SK-N-SH treated with all-trans-retinoic acid at 6 μM for 48 hours (cell line): ENCODE results near the gene COL25A1.

Experiments used
- ARNTL ChIP-seq: fragments of 450-650 bp; formaldehyde crosslinking; IDR thresholded peaks from 2 replicates; pipeline ENCODE4 v1.5.0; 2020; ENCODE audit warnings: low read depth, mild to moderate bottlenecking, moderate library complexity, borderline replicate concordance
- CREB5 ChIP-seq: fragments of 250-450 bp; sonication (Bioruptor Pico); IDR thresholded peaks from 2 replicates; pipeline ENCODE4 v1.5.1; 2020; ENCODE audit warnings: low read depth, mild to moderate bottlenecking, moderate library complexity
- CSDC2 ChIP-seq: fragments of 250-450 bp; sonication (Bioruptor Pico); IDR thresholded peaks from 2 replicates; pipeline ENCODE4 v1.5.0; 2020; ENCODE audit warnings: mild to moderate bottlenecking, moderate library complexity
- ESRRG ChIP-seq: fragments of 250-450 bp; sonication (Bioruptor Pico); IDR thresholded peaks from 2 replicates; pipeline ENCODE4 v1.6.1; 2021; ENCODE audit warnings: mild to moderate bottlenecking
- ISL1 ChIP-seq: fragments of 250-450 bp; sonication (Bioruptor Pico); IDR thresholded peaks from 2 replicates; pipeline ENCODE4 v2.1.2; 2022; ENCODE audit warnings: mild to moderate bottlenecking, moderate library complexity
- PPARA ChIP-seq: fragments of 250-450 bp; sonication (Bioruptor Pico); IDR thresholded peaks from 2 replicates; pipeline ENCODE4 v1.5.0; 2020; ENCODE audit warnings: mild to moderate bottlenecking, borderline replicate concordance
- RARB ChIP-seq: fragments of 250-450 bp; sonication (Bioruptor Pico); IDR thresholded peaks from 2 replicates; pipeline ENCODE4 v1.8.0; 2021; ENCODE audit warnings: mild to moderate bottlenecking, moderate library complexity
- TOX ChIP-seq: fragments of 250-450 bp; sonication (Bioruptor Pico); IDR thresholded peaks from 2 replicates; pipeline ENCODE4 v1.8.0; 2021; ENCODE audit warnings: mild to moderate bottlenecking, moderate library complexity, borderline replicate concordance
- ZFP3 ChIP-seq: fragments of 250-450 bp; sonication (Bioruptor Pico); IDR thresholded peaks from 2 replicates; pipeline ENCODE4 v1.5.0; 2020; ENCODE audit warnings: mild to moderate bottlenecking, moderate library complexity
- ZFP30 ChIP-seq: fragments of 450-650 bp; formaldehyde crosslinking; IDR thresholded peaks from 2 replicates; pipeline ENCODE4 v1.5.0; 2022; ENCODE audit warnings: mild to moderate bottlenecking, moderate library complexity
- ZNF565 ChIP-seq: fragments of 450-650 bp; formaldehyde crosslinking; conservative IDR thresholded peaks from 2 replicates; pipeline ENCODE4 v1.5.0; 2020; ENCODE audit warnings: low read depth, mild to moderate bottlenecking, moderate library complexity
- ZNF70 ChIP-seq: fragments of 450-650 bp; formaldehyde crosslinking; IDR thresholded peaks from 2 replicates; pipeline ENCODE4 v1.5.0; 2020; ENCODE audit warnings: mild to moderate bottlenecking, moderate library complexity
- TF ChIP-seq, protein P1 (sequence below): fragments of 250-450 bp; sonication (Bioruptor Pico); IDR thresholded peaks from 2 replicates; pipeline ENCODE4 v1.8.0; 2020; ENCODE audit warnings: mild to moderate bottlenecking, moderate library complexity, borderline replicate concordance

DNA sequence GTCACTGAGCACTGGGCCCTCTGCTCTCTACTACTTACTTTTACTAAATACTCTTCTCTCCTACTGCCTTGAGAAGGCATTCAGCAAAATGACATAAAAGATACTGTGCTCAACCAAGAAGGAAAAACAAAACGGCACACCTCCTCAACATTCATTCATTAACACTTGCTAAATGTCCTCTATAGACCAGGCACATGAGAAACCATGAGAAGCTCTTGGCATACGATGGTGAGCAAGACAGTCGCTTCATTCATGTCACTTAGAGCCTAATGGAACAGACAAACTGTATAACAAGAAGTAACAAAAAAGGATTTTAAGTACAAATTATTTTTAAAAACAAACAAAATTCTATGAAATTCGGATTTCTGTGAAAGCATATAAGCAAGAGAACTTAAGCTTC lies 38.7 kb downstream of the COL25A1 start:
- TF ChIP-seq ISL1 (CRISPR knock-in tag), result no peak
- TF ChIP-seq ZFP3 (CRISPR knock-in tag), result no peak
- TF ChIP-seq ZNF565, result no peak
- no peak for TF ChIP-seq ESRRG
- TF ChIP-seq RARB (CRISPR knock-in tag), result no peak
- TF ChIP-seq ARNTL (CRISPR knock-in tag), result no peak
- TF ChIP-seq PPARA (CRISPR knock-in tag), result no peak
- TF ChIP-seq, protein P1, sequence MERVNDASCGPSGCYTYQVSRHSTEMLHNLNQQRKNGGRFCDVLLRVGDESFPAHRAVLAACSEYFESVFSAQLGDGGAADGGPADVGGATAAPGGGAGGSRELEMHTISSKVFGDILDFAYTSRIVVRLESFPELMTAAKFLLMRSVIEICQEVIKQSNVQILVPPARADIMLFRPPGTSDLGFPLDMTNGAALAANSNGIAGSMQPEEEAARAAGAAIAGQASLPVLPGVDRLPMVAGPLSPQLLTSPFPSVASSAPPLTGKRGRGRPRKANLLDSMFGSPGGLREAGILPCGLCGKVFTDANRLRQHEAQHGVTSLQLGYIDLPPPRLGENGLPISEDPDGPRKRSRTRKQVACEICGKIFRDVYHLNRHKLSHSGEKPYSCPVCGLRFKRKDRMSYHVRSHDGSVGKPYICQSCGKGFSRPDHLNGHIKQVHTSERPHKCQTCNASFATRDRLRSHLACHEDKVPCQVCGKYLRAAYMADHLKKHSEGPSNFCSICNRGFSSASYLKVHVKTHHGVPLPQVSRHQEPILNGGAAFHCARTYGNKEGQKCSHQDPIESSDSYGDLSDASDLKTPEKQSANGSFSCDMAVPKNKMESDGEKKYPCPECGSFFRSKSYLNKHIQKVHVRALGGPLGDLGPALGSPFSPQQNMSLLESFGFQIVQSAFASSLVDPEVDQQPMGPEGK, result no peak
- no peak for TF ChIP-seq TOX
- TF ChIP-seq ZNF70, result no peak
- TF ChIP-seq ZFP30 (CRISPR knock-in tag), result no peak
- no peak for TF ChIP-seq CREB5 (CRISPR knock-in tag)
- no peak for TF ChIP-seq CSDC2 (CRISPR knock-in tag)
